NCI-H446 treated with DMSO at 0.1 percent for 48 hours (cell line): ENCODE results near the gene PIKFYVE.
"Not testable (repeated sequence)": the region's sequence is repeated elsewhere in the genome, so short reads cannot be mapped to it uniquely, and the experiment has no call there.

Experiments
- DNase-seq: peaks from one replicate; lab custom pipeline; 2025; lab: John Stamatoyannopoulos, UW

PIKFYVE gene

DNA sequence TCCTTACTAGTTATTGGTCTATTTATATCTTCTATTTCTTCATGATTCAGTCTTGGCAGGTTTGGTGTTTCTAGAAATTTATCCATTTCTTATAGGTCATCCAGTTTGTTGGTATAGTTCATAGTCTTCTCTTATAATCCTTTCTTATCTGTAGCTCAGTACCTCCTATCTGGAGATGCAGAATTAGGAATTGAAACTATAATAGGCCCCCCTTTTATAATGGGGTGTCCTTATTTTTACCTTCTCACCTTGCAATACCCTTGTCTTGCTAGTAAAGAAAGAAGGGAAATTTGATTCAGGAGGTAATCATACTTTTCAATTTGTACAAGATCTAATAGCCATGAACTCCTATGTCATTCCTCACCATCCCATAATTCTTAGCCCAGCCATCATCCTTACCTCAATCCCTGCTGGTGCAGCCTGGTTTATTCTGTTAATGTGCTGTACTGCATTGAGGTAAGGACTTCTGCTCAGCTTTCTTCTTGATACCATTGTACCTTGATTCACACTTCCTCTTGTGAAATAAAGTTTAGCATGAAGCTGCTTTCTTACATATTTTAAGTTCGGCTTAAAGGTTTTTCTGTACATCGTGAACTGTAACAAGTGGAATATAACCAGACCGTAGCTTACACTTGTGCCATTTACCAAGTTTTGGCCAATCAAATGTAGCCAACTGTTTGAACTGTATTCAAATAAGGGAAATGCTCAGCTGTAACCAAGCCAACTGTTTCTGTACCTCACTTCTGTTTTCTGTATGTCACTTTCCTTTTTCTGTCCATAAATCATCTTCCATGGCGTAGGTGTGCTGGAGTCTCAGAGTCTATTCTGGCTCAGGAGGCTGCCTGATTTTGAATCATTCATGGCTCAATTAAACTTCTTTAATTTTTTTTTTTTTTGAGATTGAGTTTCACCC, 100.4 kb downstream of the PIKFYVE start:
- DNase-seq: no peak

DNA sequence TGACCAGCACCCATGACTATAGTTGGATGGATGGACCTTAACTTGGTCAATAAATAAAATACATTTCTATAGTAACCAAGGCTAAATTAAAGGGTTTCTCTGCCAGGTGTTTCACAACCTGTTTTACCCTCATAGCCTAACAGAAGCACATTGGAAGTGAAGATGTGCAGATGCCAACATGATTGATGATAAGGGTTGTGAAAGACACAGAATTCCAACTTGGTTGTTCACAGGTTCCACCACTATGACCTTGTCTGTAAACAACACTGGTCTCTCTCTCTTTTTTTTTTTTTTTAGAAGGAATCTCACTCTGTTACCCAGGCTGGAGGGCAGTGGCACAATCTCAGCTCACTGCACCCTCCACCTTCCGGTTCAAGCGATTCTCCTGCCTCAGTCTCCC, 103.0 kb downstream of the PIKFYVE start:
- DNase-seq: no peak

DNA sequence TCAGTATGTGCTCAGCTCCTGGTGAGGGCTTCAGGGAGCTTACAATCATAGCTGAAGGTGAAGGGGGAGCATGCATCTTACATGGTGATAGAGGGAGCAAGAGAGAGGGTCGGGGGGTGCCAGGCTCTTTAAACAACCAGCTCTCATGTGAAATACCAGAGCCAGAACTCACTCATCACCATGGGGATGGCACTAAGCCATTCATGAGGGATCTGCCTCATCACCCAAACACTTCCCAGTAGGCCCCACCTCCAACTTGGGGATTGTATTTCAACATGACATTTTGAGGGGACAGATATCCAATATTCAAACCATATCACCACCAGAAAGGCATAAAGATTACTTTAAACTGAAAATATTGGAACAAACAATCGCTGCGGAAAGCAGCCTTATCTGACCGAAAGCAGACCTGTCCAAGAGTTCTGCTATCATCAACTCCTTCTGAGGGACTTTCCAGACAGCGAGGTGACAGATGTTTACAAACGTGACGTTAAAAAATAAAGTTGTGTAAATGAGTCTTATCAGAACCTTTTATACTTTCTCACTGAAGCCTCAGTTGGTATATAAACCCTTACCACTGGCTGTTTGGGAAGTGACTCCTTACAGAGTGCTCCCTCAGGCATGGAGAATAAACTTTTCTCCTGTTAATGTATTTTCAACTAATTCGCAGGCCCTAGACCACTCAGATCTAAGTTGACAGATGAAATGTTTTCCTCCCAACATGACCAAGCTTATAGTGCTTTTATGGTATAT, 105.0 kb downstream of the PIKFYVE start:
- DNase-seq: no peak

DNA sequence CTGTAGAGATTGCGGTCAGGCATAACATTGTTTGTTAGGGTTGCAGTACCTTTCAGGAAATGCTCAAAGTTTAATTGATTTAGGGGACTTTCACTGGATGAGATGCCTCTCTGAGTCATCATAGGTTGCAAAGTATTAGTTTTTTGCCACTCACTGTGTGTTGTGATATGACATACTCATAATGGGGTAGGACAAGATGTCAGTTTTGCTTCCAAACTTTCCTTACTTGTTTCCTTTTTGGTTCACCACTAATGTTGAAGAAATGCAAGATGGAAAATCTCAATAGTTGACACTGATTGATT, 105.5 kb downstream of the PIKFYVE start:
- DNase-seq: no peak

DNA sequence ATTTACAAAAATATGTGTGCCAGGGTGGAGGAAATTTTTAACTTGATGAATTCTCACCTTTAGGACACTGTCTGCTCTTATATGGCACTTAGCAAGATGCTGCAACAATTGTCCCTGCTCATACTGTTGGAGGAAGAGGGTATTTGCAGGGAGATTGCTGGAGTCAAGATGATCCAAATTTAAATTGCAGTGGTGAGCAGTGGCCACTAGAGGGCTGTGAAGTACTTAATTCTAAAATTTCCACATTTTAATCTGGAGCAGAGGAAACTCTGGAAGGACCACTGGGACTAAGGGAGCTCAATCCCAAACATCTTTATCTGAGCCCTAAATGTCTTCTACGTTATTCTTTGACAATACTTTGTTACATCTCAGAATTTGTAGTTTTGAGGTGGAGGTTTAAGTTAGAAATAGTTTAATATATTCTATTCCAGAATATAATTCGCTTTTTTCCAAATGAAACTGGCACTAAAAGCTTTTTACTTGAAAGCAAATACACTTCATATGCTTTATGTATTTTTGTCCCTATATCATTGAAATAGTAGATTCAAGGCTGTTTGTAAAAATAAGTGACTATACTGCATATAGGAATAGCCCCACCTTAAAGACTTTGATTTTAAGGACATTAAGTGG, 107.5 kb downstream of the PIKFYVE start:
- peak; percentile 24 for DNase-seq

DNA sequence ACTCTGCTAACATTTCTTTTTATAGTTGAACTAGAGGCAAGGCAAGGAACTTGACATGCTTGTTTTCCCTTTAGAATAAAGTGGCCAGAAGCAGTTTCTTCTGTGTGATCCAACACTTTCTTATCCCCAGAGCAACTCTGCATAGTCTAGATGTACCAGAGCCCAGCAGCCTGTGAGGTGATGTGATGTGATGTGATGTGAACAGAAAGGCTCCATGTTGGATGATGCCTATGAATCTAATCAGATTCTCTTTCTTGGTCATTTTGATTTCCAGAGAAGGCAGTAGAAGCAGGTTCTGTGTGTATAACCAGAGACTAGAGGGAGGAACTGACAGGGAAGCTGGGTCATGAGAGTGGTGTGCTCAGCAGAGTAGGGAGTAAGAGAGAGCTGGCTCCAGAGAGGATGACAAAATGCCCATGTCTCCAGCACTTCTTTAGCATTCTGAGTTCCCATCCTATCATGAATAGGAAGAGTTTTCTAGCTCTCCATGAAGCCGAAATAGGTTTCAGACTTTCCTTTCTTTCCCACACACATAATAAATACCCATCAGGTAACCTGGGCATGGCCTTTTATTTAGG, 109.5 kb downstream of the PIKFYVE start:
- DNase-seq: no peak

DNA sequence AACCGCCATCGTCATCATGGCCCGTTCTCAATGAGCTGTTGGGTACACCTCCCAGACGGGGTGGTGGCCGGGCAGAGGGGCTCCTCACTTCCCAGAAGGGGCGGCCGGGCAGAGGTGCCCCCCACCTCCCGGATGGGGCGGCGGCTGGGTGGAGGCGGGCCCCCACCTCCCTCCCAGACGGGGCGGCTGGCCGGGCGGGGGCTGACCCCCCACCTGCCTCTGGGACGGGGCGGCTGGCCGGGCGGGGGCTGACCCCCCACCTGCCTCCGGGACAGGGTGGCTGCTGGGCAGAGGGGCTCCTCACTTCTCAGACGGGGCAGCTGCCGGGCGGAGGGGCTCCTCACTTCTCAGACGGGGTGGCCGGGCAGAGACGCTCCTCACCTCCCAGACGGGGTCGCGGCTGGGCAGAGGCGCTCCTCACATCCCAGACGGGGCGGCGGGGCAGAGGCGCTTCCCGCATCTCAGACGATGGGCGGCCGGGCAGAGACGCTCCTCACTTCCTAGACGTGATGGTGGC, 111.3 kb downstream of the PIKFYVE start:
- not testable (repeated sequence) for DNase-seq

DNA sequence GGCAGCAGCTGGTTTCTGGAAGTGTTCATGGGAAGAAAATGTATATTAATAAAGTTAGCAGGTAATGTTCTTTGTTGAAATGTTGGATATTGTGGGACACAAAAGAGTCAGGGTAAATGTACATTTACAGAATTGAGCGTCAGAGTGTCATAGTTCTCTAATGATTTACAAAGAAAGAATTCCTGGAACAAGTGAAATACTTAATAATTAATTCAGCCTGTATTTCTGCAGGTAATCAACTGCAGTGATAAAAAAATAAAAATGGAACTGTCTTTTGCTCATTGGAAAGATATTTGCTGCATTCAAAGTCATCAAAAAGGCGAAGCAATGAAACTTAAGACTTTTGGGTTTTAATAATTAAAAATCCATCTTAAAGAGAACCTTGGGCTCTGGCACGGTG, 113.1 kb downstream of the PIKFYVE start:
- no peak for DNase-seq

DNA sequence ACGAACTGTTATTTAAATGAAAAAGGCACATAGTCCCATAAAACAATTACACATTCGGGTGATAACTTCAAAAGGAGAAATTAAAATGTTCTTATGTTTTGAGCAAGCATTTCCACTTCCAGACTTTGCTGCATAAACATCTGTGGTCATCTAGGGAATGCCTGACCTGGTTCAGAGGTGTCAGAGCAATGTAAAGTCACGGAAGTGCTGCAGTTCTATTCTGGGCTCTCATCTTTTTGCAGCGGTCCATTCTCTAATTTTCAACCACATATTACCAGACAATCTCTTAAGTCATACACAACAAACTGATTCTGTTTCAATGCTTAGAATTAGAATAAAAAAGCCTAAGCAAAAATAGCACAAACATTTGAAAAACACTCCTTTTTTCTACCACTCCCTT, 118.6 kb downstream of the PIKFYVE start:
- DNase-seq: no peak

DNA sequence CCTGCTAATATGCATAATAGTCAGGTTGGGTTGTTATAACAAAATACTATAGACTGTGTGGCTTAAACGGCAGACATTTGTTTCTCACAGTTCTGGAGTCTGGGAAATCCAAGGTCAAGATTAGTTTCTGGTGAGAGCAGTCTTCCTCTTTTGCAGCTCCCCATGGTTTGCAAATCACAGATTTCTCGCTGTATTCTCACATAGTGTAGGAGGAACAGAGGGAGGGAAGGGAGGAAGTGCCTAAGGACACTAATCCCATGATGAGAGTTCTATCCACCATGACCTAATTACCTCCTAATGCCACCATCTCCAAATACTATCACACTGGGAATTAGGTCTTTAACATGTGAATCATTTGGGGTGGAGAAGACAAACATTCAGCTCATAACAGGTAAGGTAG, 120.5 kb downstream of the PIKFYVE start:
- no peak for DNase-seq

DNA sequence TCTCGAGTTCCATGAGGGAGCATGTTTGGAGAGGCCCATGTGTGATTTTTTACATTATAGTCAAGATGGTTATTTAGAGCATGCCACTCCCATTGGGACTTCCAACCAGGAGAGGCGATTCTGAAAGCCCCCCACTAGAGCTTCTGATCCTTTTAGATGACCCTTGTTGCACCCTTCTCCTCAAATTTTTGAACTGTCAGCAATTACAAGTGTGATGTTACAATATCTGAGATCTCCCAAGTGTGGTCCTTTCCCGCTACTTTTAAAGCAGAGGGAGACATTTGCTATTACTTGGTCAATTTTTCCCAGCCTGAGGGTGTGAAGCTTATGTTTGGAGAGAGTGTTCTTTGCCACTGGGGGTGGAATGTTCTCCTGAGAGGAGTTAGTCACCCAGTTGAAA, 123.9 kb downstream of the PIKFYVE start:
- no peak for DNase-seq

DNA sequence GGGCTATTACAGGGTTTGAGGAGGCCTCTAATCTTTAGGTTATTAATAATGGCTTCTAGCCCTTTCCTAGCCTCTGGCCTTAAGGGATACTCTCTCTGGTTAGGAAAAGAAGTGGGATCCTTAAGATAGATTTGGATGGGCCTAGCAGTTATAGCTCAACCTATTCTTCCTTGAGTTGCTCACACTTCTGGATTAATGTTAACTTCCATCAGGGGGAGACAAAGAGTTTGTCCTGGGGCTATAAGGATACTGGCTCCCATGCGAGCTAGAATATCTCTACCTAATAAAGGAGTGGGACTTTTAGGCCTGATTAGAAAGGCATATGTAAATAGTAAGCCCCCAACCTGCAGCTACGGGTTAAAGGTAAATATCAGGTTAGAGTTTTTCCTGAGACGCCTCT, 126.2 kb downstream of the PIKFYVE start:
- no peak for DNase-seq

DNA sequence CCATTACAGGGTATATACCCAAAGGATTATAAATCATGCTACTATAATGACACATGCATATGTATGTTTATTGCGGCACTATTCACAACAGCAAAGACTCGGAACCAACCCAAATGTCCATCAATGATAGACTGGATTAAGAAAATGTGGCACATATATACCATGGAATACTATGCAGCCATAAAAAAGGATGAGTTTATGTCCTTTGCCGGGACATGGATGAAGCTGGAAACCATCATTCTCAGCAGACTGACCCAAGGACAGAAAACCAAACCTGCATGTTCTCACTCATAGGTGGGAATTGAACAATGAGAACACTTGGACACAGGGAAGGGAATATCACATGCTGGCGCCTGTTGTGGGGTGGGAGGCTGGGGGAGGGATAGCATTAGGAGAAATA, 130.7 kb downstream of the PIKFYVE start:
- DNase-seq: not testable (repeated sequence)

DNA sequence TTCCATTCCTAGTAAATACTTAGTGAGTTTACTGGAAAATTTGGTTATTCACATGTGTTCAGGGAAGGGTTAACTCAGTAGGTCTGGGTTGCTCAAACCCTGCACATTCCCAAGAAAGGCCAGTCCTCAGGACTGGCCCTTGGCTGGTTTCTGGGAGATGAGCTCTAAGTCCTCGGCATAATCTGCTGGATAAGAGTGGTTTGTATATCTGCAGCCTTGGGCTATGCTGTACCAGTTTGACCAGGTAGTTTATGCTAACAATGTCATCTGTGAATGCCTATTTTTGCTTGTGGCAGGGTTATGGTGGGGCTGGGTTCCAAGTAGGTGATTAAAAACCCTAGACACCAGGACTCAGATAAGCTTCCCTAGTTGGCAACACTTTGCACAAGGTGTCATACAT, 133.1 kb downstream of the PIKFYVE start:
- no peak for DNase-seq

DNA sequence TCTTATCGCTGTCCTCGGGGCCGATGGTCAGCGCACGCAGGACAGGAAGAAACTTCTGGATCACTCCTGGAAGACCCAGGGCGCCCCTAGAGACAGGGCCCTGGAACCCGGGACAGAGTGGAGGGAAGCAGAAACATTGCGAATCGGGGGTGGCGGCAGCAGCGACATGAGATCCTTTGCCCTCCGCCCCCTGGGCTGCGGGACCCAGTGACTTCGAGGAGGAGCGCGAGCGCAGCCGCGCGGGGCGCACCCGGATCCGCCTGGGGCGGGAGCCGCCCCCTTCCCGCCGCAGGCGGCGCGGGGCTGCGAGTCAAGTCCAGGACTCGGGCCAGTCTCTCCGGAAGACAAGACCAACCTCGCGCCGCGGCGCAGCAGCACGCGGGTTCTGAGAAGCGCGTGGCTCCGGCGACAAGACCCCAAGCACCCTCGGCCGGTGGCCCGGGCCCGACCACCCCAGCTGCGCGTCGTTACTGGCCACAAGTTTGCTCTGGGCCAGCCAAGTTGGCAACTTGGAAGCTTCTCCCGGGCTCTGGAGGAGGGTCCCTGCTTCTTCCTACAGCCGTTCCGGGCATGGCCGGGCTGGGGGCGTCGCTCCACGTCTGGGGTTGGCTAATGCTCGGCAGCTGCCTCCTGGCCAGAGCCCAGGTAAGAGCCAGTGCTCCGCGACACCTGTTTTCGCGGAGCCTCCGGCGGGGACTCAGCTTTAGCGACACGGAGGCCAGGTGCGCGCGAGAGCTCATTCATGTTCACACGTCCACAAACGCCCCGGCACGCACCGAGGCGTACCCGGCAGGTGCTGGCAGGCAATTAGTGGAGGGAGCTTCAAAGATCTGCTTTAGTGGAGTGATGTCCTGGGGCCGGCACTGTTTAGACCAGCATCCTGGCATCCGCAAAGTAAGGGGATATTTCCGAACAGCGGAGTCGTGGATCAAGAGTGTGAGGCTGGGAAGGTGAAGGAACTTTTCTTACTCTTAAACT, 140.7 kb downstream of the PIKFYVE start, which contains the start of gene PTH2R:
PTH2R (plus strand) TSS at position 319 of the 978 bp plus-strand sequence; CDS start at position 571, 252 bp downstream.
- DNase-seq: no peak

DNA sequence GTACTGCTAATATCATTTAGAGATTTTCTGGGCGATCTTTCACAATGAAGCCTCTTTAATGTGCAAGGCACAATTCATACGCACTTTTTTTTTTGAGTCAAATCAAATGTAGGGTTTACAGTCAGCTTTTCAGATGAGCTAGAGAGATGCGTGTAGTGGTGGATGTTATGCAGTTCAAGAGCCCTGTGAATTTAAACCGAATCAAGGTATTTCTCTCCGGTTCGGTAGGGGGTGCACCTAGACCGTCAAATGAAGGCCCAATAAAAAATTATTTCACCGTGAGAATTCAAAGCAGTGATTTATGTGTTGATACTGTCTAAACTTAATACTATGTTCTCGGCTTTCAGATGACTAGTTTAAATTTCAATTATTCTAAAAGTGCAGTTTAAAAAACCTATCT, 141.6 kb downstream of the PIKFYVE start:
- no peak for DNase-seq
